Measurements from ENCODE around the gene FA2H.
A peak's percentile ranks its signal among the peaks of the same experiment; 100 is the strongest.
"Not testable (repeated sequence)": the region's sequence is repeated elsewhere in the genome, so short reads cannot be mapped to it uniquely, and the experiment has no call there.

Gene FA2H

GRCh38 chr16:74785031-74785430 is 10.4 kb upstream of the FA2H start:
- H3K9me3 ChIP-seq (ENCODE audit: control insufficient read depth, insufficient read depth, low read length): no peaks in the 10 kb centered on the region
- H3K4me1 ChIP-seq (ENCODE audit: insufficient read depth, low read length): no peaks in the 10 kb centered on the region
- H3K9ac ChIP-seq (ENCODE audit: low read depth, low read length): no peak overlapping the region
- H3K36me3 ChIP-seq (ENCODE audit: insufficient read depth, low read length): no peaks in the 10 kb centered on the region; the same call in 1 of the 2 replicates

- no peak overlapping the region for H3K9ac ChIP-seq (ENCODE audit: low read depth, low read length)
- no peaks in the 10 kb centered on the region for H3K9me3 ChIP-seq (ENCODE audit: control insufficient read depth, insufficient read depth, low read length)
- no peaks in the 10 kb centered on the region for H3K36me3 ChIP-seq (ENCODE audit: insufficient read depth, low read length)
- H3K4me1 ChIP-seq (ENCODE audit: insufficient read depth, low read length): peaks cover 4% of the 10 kb centered on the region; the same call in 1 of the 2 replicates
Observed at GRCh38 chr16:74778646-74779045, 4.0 kb upstream of the FA2H start.

DNA sequence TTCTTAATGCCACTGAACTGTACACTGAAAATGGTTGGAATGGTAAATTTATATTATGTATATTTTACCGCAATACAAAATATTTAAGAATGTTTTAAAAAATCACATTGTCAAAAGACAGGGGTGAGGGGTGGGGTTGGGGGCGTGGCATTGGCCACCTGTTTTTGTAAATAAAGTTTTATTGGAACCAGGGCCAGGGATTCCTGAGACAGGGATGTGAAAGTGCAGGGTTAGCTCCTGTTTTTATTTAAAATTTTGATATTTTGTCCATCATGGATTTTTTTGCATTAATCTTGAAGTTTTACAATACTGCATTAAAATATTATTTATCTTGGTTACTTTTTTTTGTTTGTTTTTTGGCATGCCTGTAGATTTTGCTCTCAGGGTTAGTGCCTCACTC is 2.3 kb upstream of the FA2H start:
- no peaks in the 10 kb centered on the region for H3K9me3 ChIP-seq (ENCODE audit: control insufficient read depth, insufficient read depth, low read length)
- no peak overlapping the region for H3K9ac ChIP-seq (ENCODE audit: low read depth, low read length)
- peaks cover 4% of the 10 kb centered on the region; the same call in 1 of the 2 replicates for H3K4me1 ChIP-seq (ENCODE audit: insufficient read depth, low read length)
- no peaks in the 10 kb centered on the region for H3K36me3 ChIP-seq (ENCODE audit: insufficient read depth, low read length)

GRCh38 chr16:74775255-74775654 is 635 bp upstream of the FA2H start:
- H3K36me3 ChIP-seq (ENCODE audit: insufficient read depth, low read length): no peaks in the 10 kb centered on the region
- peaks cover 4% of the 10 kb centered on the region; the same call in 1 of the 2 replicates for H3K4me1 ChIP-seq (ENCODE audit: insufficient read depth, low read length)
- H3K9me3 ChIP-seq (ENCODE audit: control insufficient read depth, insufficient read depth, low read length): no peaks in the 10 kb centered on the region
- H3K9ac ChIP-seq (ENCODE audit: low read depth, low read length): peak overlapping the region; percentile 52

- no peaks in the 10 kb centered on the region for H3K36me3 ChIP-seq (ENCODE audit: insufficient read depth, low read length)
- peaks cover 2% of the 10 kb centered on the region; the same call in 1 of the 2 replicates for H3K4me1 ChIP-seq (ENCODE audit: insufficient read depth, low read length)
- H3K9ac ChIP-seq (ENCODE audit: low read depth, low read length): peak overlapping the region; percentile 52
- no peaks in the 10 kb centered on the region for H3K9me3 ChIP-seq (ENCODE audit: control insufficient read depth, insufficient read depth, low read length)
Observed at GRCh38 chr16:74773446-74774222, 986 bp downstream of the FA2H start.

- H3K9me3 ChIP-seq (ENCODE audit: control insufficient read depth, insufficient read depth, low read length): no peaks in the 10 kb centered on the region
- H3K4me1 ChIP-seq (ENCODE audit: insufficient read depth, low read length): no peaks in the 10 kb centered on the region
- no peak overlapping the region for H3K9ac ChIP-seq (ENCODE audit: low read depth, low read length)
- no peaks in the 10 kb centered on the region for H3K36me3 ChIP-seq (ENCODE audit: insufficient read depth, low read length)
Observed at GRCh38 chr16:74771656-74772315, 2.8 kb downstream of the FA2H start.

DNA sequence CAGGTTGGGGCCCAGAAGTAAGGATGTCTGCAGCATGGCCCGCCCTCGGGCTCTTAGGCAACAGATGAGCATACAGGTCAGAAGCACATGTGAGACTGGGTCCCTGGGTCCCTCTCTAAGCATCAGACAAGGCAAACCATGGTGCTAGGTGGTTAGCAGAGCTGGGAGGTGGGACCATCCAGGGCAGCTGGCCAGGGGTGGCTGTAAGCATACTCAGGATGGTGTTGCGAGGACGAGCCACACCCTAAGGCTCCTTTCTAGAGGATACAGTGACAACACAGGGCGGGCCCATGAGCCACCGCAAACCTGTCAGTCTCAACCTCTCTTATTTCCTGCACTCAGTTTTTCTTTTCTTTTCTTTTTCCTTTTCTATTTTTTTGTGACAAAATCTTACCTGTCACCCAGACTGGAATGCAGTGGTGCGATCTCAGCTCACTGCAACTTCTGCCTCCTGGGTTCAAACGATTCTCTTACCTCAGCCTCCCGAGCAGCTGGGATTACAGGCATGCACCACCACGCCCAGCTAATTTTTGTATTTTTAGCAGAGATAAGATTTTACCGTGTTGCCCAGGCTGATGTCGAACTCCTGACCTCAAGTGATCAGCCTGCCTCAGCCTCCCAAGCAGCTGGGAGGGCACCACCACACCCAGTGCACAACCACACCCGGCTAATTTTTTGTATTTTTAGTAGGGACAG is 3.6 kb downstream of the FA2H start:
- H3K9me3 ChIP-seq (ENCODE audit: control insufficient read depth, insufficient read depth, low read length): no peaks in the 10 kb centered on the region
- H3K36me3 ChIP-seq (ENCODE audit: insufficient read depth, low read length): no peaks in the 10 kb centered on the region
- no peaks in the 10 kb centered on the region for H3K4me1 ChIP-seq (ENCODE audit: insufficient read depth, low read length)
- no peak overlapping the region for H3K9ac ChIP-seq (ENCODE audit: low read depth, low read length)

GRCh38 chr16:74769586-74770190 is 4.9 kb downstream of the FA2H start:
- H3K9me3 ChIP-seq (ENCODE audit: control insufficient read depth, insufficient read depth, low read length): no peaks in the 10 kb centered on the region
- H3K9ac ChIP-seq (ENCODE audit: low read depth, low read length): no peak overlapping the region
- H3K36me3 ChIP-seq (ENCODE audit: insufficient read depth, low read length): no peaks in the 10 kb centered on the region
- no peaks in the 10 kb centered on the region for H3K4me1 ChIP-seq (ENCODE audit: insufficient read depth, low read length)

DNA sequence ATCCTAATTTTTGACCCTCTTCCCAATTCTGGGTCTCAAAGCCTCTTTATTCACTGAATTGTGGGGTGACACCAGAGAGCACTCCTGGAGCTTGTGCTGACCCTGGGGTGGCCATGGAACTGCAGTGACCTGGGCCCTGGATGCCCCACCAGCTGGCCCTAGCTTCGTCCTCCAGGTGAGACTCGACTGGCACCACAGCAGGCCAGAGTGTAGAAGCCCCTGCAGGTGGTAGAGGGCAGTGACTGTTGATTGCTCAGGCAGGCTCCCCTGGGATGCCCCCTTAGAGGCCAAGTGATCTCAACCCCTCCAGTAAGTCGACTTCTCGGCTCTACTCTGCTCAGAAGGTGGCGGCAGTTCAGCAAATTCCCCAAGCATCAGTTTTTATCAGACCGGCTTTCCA is 6.4 kb downstream of the FA2H start:
- H3K9me3 ChIP-seq (ENCODE audit: control insufficient read depth, insufficient read depth, low read length): no peaks in the 10 kb centered on the region
- no peaks in the 10 kb centered on the region for H3K36me3 ChIP-seq (ENCODE audit: insufficient read depth, low read length)
- no peaks in the 10 kb centered on the region for H3K4me1 ChIP-seq (ENCODE audit: insufficient read depth, low read length)
- no peak overlapping the region for H3K9ac ChIP-seq (ENCODE audit: low read depth, low read length)

GRCh38 chr16:74767749-74768148 is 6.9 kb downstream of the FA2H start:
- H3K4me1 ChIP-seq (ENCODE audit: insufficient read depth, low read length): no peaks in the 10 kb centered on the region
- no peaks in the 10 kb centered on the region for H3K36me3 ChIP-seq (ENCODE audit: insufficient read depth, low read length)
- H3K9me3 ChIP-seq (ENCODE audit: control insufficient read depth, insufficient read depth, low read length): no peaks in the 10 kb centered on the region
- no peak overlapping the region for H3K9ac ChIP-seq (ENCODE audit: low read depth, low read length)

DNA sequence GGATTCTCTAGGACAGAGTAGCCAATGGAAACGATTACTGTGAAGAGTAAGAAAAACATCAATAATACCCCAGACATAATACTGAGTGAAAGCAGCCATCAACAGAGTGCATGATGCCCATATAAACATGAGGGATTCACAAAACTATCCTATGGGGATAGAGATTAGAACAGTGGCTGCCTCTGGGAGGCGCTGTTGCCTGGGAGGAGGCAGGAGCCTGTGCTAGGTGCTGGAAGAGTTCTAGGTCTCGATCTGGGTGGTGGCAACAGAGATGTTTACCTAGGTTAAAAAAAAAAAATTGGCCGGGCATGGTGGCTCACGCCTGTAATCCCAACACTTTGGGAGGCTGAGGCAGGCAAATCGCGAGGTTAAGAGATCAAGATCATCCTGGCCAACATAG is 7.9 kb downstream of the FA2H start:
- H3K4me1 ChIP-seq (ENCODE audit: insufficient read depth, low read length): no peaks in the 10 kb centered on the region
- H3K9me3 ChIP-seq (ENCODE audit: control insufficient read depth, insufficient read depth, low read length): no peaks in the 10 kb centered on the region
- H3K9ac ChIP-seq (ENCODE audit: low read depth, low read length): no peak overlapping the region
- H3K36me3 ChIP-seq (ENCODE audit: insufficient read depth, low read length): no peaks in the 10 kb centered on the region

DNA sequence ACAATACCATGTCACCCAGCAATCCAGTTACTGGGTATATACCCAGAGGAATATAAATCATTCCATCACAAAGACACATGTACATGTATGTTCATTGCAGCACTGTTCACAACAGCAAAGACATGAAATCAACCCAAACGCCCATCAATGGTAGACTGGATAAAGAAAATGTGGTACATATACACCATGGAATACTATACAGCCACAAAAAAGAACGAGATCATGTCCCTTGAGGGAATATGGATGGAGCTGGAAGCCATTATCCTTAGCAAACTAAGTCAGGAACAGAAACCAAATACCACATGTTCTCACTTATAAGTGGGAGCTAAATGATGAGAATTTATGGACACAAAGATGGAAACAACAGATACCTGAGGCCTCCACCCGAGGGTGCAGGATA is 10.4 kb downstream of the FA2H start:
- H3K9me3 ChIP-seq (ENCODE audit: control insufficient read depth, insufficient read depth, low read length); H3K9ac ChIP-seq (ENCODE audit: low read depth, low read length); H3K36me3 ChIP-seq (ENCODE audit: insufficient read depth, low read length); H3K4me1 ChIP-seq (ENCODE audit: insufficient read depth, low read length): not testable (repeated sequence)

DNA sequence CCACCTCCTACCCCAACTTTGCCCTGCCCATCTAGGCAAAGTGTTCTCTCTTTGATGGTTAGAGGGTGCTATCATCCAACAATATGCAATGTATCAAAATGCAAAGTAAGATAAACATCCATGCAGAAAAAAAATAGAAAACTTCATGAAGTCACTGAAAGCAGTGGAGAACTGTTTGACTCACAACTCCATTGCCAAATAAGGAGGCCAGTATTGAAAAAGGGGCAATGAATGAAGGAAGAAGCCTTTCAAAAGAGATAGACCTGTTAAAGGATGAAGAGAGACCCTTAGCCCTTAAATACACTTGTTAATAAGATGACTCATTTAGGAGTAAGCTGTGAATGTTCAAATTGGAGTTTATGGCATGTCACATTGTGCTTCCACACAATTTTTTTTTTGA is 13.0 kb downstream of the FA2H start:
- Histone ChIP-seq H3K4me1 (ENCODE audit: insufficient read depth, low read length) (peaks cover under 1% of the 10 kb centered on the region; the same call in 1 of the 2 replicates), H3K9ac (ENCODE audit: low read depth, low read length) (no peak overlapping the region), H3K36me3 (ENCODE audit: insufficient read depth, low read length) (no peaks in the 10 kb centered on the region), H3K9me3 (ENCODE audit: control insufficient read depth, insufficient read depth, low read length) (no peaks in the 10 kb centered on the region)

DNA sequence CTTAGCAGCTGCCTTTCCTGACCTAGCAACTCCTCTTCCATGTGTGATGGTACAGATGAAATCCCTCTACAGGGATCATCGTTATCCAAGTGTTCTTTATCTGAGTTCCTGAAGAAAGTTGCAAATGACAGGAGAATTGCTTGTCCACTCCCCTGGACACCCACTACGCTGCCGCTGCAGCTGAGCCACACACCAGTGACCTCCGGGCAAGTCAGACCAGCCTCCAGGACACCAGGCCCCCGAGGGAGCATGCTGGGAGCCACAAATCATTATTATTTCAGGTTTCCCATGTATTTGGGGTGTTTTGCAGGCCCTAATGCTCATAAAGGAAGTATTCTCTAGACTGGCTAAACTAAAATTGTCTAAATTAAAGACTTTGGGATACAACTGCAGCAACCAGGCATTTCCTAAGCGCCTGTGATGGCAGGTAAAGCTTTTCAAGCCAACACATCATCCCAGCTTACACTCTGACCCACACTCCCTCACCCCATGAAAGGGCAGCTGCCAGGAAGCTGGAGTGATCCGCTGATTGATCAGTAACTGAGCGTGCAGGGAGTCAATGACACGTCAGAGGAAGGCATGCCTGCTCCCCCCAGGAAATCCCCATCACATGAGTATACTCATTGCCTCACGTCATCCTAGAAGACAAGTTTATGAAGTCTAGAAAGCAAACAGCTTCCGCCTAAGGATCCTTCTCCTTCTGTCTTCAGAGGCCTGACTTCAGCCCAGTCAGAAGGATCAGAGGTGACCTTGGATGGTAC is 14.4 kb downstream of the FA2H start:
- H3K9me3 ChIP-seq (ENCODE audit: control insufficient read depth, insufficient read depth, low read length): no peaks in the 10 kb centered on the region
- H3K9ac ChIP-seq (ENCODE audit: low read depth, low read length): no peak overlapping the region
- H3K36me3 ChIP-seq (ENCODE audit: insufficient read depth, low read length): no peaks in the 10 kb centered on the region
- H3K4me1 ChIP-seq (ENCODE audit: insufficient read depth, low read length): peaks cover 9% of the 10 kb centered on the region

All from ES-I3 (cell line).